SH-SY5Y (cell line): ENCODE data around the gene SERINC3.

Source experiments
- GATA2 ChIP-seq: IDR thresholded peaks from 2 replicates; pipeline ENCODE4 v1.6.1; 2011; ENCODE audit warnings: mild to moderate bottlenecking, low read depth, low read length
- GATA3 ChIP-seq: IDR thresholded peaks from 2 replicates; pipeline ENCODE4 v1.6.1; 2011; ENCODE audit warnings: low read depth, mild to moderate bottlenecking, low read length, moderate library complexity

GRCh38 chr20:44447827-44448419, 73.9 kb downstream of the SERINC3 start:
- no peak for TF ChIP-seq GATA3
- TF ChIP-seq GATA2, result no peak
